CD4-positive, alpha-beta T cell (primary cell): ENCODE results near the gene SNCAIP. TPM values are rescaled to one million over a fixed set of nuclear protein-coding genes. Genes with fewer than 3 reads are reported as not detected.

Source experiments
- ATAC-seq: fragments of 200-7000 bp; cut with Tn5 transposase; one replicate; pipeline ENCODE4 v1.10.0; 2022; ENCODE audit warnings: mild to moderate bottlenecking; ENCODE audit not compliant: poor library complexity
- CTCF ChIA-PET: fragments of 350-600 bp; sonication (Branson Sonifier 250); formaldehyde crosslinking; loops from one replicate; lab custom pipeline; 2021; ENCODE audit warnings: antibody characterized with exemption, inconsistent platforms; lab: Charles Lee
- POLR2A ChIA-PET: fragments of 350-600 bp; sonication (Branson Sonifier 250); formaldehyde crosslinking; loops from one replicate; lab custom pipeline; 2021; ENCODE audit warnings: antibody characterized with exemption, inconsistent platforms; lab: Charles Lee
- DNase-seq, 14 experiments: peaks; one replicate each; pipeline ENCODE4 v3.0.0-alpha.2; 2013 to 2020; ENCODE audit warnings: mixed read lengths in 2 of 14
- H3K27ac ChIP-seq, 2 donors: one replicate each; pipeline versions ENCODE4 v1.5.1 to v1.7.0; 2013; ENCODE audit warnings: low read length in 2 of 2, low read depth in 1 of 2, mild to moderate bottlenecking in 1 of 2
- H3K27me3 ChIP-seq, 2 experiments: 1 replicate in 1 of 2; 2 replicates in 1 of 2; pipeline versions ENCODE4 v1.6.1 to v1.7.0; 2013; ENCODE audit warnings: low read length in 2 of 2, control low read depth in 1 of 2, mild to moderate bottlenecking in 1 of 2, moderate library complexity in 1 of 2; ENCODE audit not compliant: insufficient read depth in 2 of 2, control insufficient read depth in 1 of 2
- H3K36me3 ChIP-seq: one replicate; pipeline ENCODE4 v1.6.1; 2013; ENCODE audit warnings: low read length, control low read depth; ENCODE audit not compliant: insufficient read depth
- H3K4me1 ChIP-seq: one replicate; pipeline ENCODE4 v1.6.1; 2013; ENCODE audit warnings: low read length, control low read depth; ENCODE audit not compliant: insufficient read depth
- H3K4me3 ChIP-seq: one replicate; pipeline ENCODE4 v1.5.1; 2013; ENCODE audit warnings: mild to moderate bottlenecking, low read length, moderate library complexity
- H3K9me3 ChIP-seq, 2 experiments: 1 replicate in 1 of 2; 2 replicates in 1 of 2; pipeline versions ENCODE4 v1.6.1 to v1.7.0; 2013; ENCODE audit warnings: low read length in 2 of 2, mild to moderate bottlenecking in 2 of 2, control low read depth in 1 of 2, moderate library complexity in 1 of 2; ENCODE audit not compliant: control insufficient read depth in 1 of 2, insufficient read depth in 1 of 2
- H3K27ac Mint-ChIP-seq: one replicate; pipeline ENCODE4 v1.8.0; 2020; ENCODE audit warnings: mixed read lengths
- H3K27me3 Mint-ChIP-seq: one replicate; pipeline ENCODE4 v1.8.0; 2021; ENCODE audit warnings: mixed read lengths
- H3K36me3 Mint-ChIP-seq: one replicate; pipeline ENCODE4 v1.8.0; 2021; ENCODE audit warnings: low read depth, mixed read lengths
- H3K4me1 Mint-ChIP-seq: one replicate; pipeline ENCODE4 v1.8.0; 2021; ENCODE audit warnings: low read depth, mixed read lengths
- H3K4me3 Mint-ChIP-seq: one replicate; pipeline ENCODE4 v1.8.0; 2020; ENCODE audit warnings: mild to moderate bottlenecking, mixed read lengths
- H3K9me3 Mint-ChIP-seq: one replicate; pipeline ENCODE4 v1.8.0; 2020; ENCODE audit warnings: mixed read lengths
- CTCF ChIP-seq: fragments of 200-600 bp; IDR thresholded peaks from one replicate; pipeline ENCODE4 v1.8.0; 2022; ENCODE audit warnings: antibody characterized with exemption, mild to moderate bottlenecking
- intact Hi-C, 2 experiments: fragments of 100-400 bp; cut with DNase I in 1 of 2; cut with micrococcal nuclease in 1 of 2; formaldehyde crosslinking; loops; one replicate each; pipeline versions ENCODE4 v1.15.1 to v1.9.0; 2023 to 2025; cut with DNase I, micrococcal nuclease
- total RNA-seq, 174 experiments: library from RNA in 2 of 174; stranded (reverse) in 2 of 174; gene quantifications; one replicate each; pipeline ENCODE4 v1.2.3 and lab custom pipeline; 2021 to 2026

Gene SNCAIP
- total RNA-seq, 2 experiments from 2014 or later = not detected

GRCh38 chr5:122342256-122342655, 30.2 kb downstream of the SNCAIP start:
- DNase-seq = no peak
- H3K4me1 Mint-ChIP-seq = no peaks in the 10 kb centered on the region

GRCh38 chr5:122346897-122347581, 35.0 kb downstream of the SNCAIP start:
- H3K4me1 Mint-ChIP-seq = no peaks in the 10 kb centered on the region
- intact Hi-C loops = no loop called here
- H3K9me3 ChIP-seq = no peaks in the 10 kb centered on the region
- H3K27me3 Mint-ChIP-seq = no peaks in the 10 kb centered on the region
- no peak for TF ChIP-seq CTCF
- no peak overlapping the region for H3K4me3 Mint-ChIP-seq
- H3K36me3 ChIP-seq = no peaks in the 10 kb centered on the region
- POLR2A ChIA-PET = no interaction called here
- H3K9me3 Mint-ChIP-seq = no peaks in the 10 kb centered on the region
- DNase-seq (no peak), ATAC-seq (no peak)
- CTCF ChIA-PET = no interaction called here
- H3K4me3 ChIP-seq = no peak overlapping the region
- H3K27me3 ChIP-seq = no peaks in the 10 kb centered on the region
- H3K27ac ChIP-seq = no peak overlapping the region
- no peaks in the 10 kb centered on the region for H3K4me1 ChIP-seq
- H3K27ac Mint-ChIP-seq = no peak overlapping the region
- H3K36me3 Mint-ChIP-seq = no peaks in the 10 kb centered on the region

More at GRCh38 chr5:122342256-122342655, 30.2 kb downstream of the SNCAIP start:
- no peaks in the 10 kb centered on the region for H3K9me3 Mint-ChIP-seq
- no peak overlapping the region for H3K4me3 ChIP-seq
- H3K36me3 ChIP-seq = no peaks in the 10 kb centered on the region
- no peak for ATAC-seq
- no peak overlapping the region for H3K27ac Mint-ChIP-seq
- intact Hi-C loops = no loop called here
- no peaks in the 10 kb centered on the region for H3K27me3 Mint-ChIP-seq
- H3K9me3 ChIP-seq = no peaks in the 10 kb centered on the region
- no peak overlapping the region for H3K27ac ChIP-seq
- H3K27me3 ChIP-seq = no peaks in the 10 kb centered on the region
- no peak overlapping the region for H3K4me3 Mint-ChIP-seq
- no peaks in the 10 kb centered on the region for H3K4me1 ChIP-seq
- CTCF ChIA-PET = no interaction called here
- POLR2A ChIA-PET = no interaction called here
- no peaks in the 10 kb centered on the region for H3K36me3 Mint-ChIP-seq
- no peak for TF ChIP-seq CTCF

GRCh38 chr5:122350496-122350895, 38.5 kb downstream of the SNCAIP start:
- Histone ChIP-seq H3K4me1 (no peaks in the 10 kb centered on the region), H3K4me3 (no peak overlapping the region), H3K36me3 (no peaks in the 10 kb centered on the region), H3K27me3 (no peaks in the 10 kb centered on the region), H3K27ac (no peak overlapping the region), H3K9me3 (no peaks in the 10 kb centered on the region)
- H3K4me1 Mint-ChIP-seq = no peaks in the 10 kb centered on the region
- CTCF ChIA-PET = no interaction called here
- ATAC-seq = no peak
- H3K27ac Mint-ChIP-seq = no peak overlapping the region
- H3K27me3 Mint-ChIP-seq = no peaks in the 10 kb centered on the region
- no peaks in the 10 kb centered on the region for H3K36me3 Mint-ChIP-seq
- TF ChIP-seq CTCF = no peak
- H3K4me3 Mint-ChIP-seq = no peak overlapping the region
- POLR2A ChIA-PET = no interaction called here
- no peaks in the 10 kb centered on the region for H3K9me3 Mint-ChIP-seq
- intact Hi-C loops = no loop called here
- DNase-seq = no peak
